Kidney (tissue), 14 donors: Measurements from ENCODE around the gene RYR2. TPM values are rescaled to one million over a fixed set of nuclear protein-coding genes. Genes with fewer than 3 reads are reported as not detected.

Experiments used
- DNase-seq, 5 donors: peaks; one replicate each; pipeline ENCODE4 v3.0.0-alpha.2; 2013 to 2020
- FAIRE-seq: peaks from 2 replicates; lab custom pipeline; 2012; peaks lifted over from hg19 to GRCh38; lab: Jason Lieb, UNC
- H3K27ac ChIP-seq, 2 donors: one replicate each; pipeline ENCODE4 v1.7.0; 2013; ENCODE audit warnings: low read depth in 2 of 2, low read length in 2 of 2, inconsistent platforms in 1 of 2
- H3K27me3 ChIP-seq: one replicate; pipeline ENCODE4 v1.7.1; 2013; ENCODE audit warnings: low read length, inconsistent platforms; ENCODE audit not compliant: control insufficient read depth, insufficient read depth
- H3K36me3 ChIP-seq, 3 donors: one replicate each; pipeline versions ENCODE4 v1.7.0 to v1.7.1; 2013; ENCODE audit warnings: low read length in 3 of 3, control low read depth in 1 of 3, inconsistent platforms in 1 of 3; ENCODE audit not compliant: insufficient read depth in 3 of 3, control insufficient read depth in 2 of 3
- H3K4me1 ChIP-seq, 3 donors: one replicate each; pipeline versions ENCODE4 v1.7.0 to v1.7.1; 2013; ENCODE audit warnings: low read length in 3 of 3, inconsistent platforms in 1 of 3, low read depth in 1 of 3; ENCODE audit not compliant: control insufficient read depth in 2 of 3, insufficient read depth in 2 of 3
- H3K4me3 ChIP-seq, 3 donors: one replicate each; pipeline versions ENCODE4 v1.7.0 to v1.8.1; 2013; ENCODE audit warnings: low read length in 3 of 3, control low read depth in 1 of 3, inconsistent platforms in 1 of 3
- H3K9ac ChIP-seq, 3 donors: one replicate each; pipeline versions ENCODE4 v1.7.0 to v1.7.1; 2013; ENCODE audit warnings: low read length in 3 of 3, control low read depth in 1 of 3, inconsistent platforms in 1 of 3
- H3K9me3 ChIP-seq, 3 donors: one replicate each; pipeline versions ENCODE4 v1.7.0 to v1.7.1; 2013; ENCODE audit warnings: low read length in 3 of 3, control low read depth in 1 of 3, inconsistent platforms in 1 of 3; ENCODE audit not compliant: control insufficient read depth in 2 of 3, insufficient read depth in 1 of 3
- intact Hi-C: fragments of 100-400 bp; cut with DNase I; formaldehyde crosslinking; loops from one replicate; pipeline ENCODE4 v1.11.1; 2022
- polyA plus RNA-seq: library from polyadenylated mRNA; stranded (reverse); fragments of 350-450 nt; fragmentation: Illumina TruSeq; extraction: RNeasy Lipid Tissue Mini Kit (QIAGEN cat#74804); gene quantifications from one replicate; pipeline ENCODE4 v1.2.3, GENCODE V29; 2014; ENCODE audit warnings: low read depth, low replicate concordance; ENCODE audit not compliant: insufficient read depth
- total RNA-seq: library from RNA; stranded (reverse); fragmentation: NEBNext Ultra II Directional; extraction: Animal tissue kit (Norgen Biotek cat#: 25700); gene quantifications from one replicate; pipeline ENCODE4 v1.2.1, GENCODE V29; 2021
- TF ChIP-seq, protein P1 (sequence below): IDR thresholded peaks from 3 replicates; pipeline ENCODE4 v1.5.1; 2012; ENCODE audit warnings: mild to moderate bottlenecking, moderate library complexity, borderline replicate concordance; ENCODE audit not compliant: insufficient read depth; ENCODE audit errors: extremely low read depth
- donor health status: control.
- donor health status: control.
- donor health status: control.
- donor health status: control.
- donor health status: control.
- donor health status: DM: yes; HTN: yes; CAD: no.
- donor health status: Normal renal cell carcinoma (clear cell type).

The RYR2 gene
- total and polyA plus RNA-seq, 2 donors from 2014 or later, result 0.28 to 0.60 TPM

DNA sequence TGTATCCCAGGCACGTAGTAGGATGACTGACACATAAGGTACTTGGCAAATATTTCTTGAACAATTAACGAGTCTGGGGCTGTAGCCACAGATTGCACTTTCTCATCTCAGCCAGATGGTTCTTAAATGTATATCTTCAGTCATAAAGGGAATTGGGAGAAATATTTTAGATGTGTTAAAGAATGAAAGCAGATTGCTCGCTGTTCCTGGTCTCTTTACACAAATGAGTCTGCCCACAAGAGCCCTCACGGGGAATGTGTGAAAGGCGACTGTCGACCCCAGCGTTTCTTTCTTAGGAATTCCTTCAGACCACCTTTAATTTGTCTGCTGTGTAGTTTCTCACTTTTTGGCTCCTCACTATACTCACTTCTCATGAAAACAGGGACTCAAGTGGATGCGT is 38.5 kb upstream of the RYR2 start:
- FAIRE-seq (no peak), DNase-seq (no peak)
- intact Hi-C loops, result no loop called here
- H3K9ac ChIP-seq, result no peak overlapping the region
- H3K4me1 ChIP-seq, result no peaks in the 10 kb centered on the region
- H3K27me3 ChIP-seq, result no peaks in the 10 kb centered on the region
- no peaks in the 10 kb centered on the region for H3K9me3 ChIP-seq
- H3K36me3 ChIP-seq, result no peaks in the 10 kb centered on the region
- no peak overlapping the region for H3K27ac ChIP-seq
- TF ChIP-seq, protein P1, sequence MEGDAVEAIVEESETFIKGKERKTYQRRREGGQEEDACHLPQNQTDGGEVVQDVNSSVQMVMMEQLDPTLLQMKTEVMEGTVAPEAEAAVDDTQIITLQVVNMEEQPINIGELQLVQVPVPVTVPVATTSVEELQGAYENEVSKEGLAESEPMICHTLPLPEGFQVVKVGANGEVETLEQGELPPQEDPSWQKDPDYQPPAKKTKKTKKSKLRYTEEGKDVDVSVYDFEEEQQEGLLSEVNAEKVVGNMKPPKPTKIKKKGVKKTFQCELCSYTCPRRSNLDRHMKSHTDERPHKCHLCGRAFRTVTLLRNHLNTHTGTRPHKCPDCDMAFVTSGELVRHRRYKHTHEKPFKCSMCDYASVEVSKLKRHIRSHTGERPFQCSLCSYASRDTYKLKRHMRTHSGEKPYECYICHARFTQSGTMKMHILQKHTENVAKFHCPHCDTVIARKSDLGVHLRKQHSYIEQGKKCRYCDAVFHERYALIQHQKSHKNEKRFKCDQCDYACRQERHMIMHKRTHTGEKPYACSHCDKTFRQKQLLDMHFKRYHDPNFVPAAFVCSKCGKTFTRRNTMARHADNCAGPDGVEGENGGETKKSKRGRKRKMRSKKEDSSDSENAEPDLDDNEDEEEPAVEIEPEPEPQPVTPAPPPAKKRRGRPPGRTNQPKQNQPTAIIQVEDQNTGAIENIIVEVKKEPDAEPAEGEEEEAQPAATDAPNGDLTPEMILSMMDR, result no peak
- no peak overlapping the region for H3K4me3 ChIP-seq

DNA sequence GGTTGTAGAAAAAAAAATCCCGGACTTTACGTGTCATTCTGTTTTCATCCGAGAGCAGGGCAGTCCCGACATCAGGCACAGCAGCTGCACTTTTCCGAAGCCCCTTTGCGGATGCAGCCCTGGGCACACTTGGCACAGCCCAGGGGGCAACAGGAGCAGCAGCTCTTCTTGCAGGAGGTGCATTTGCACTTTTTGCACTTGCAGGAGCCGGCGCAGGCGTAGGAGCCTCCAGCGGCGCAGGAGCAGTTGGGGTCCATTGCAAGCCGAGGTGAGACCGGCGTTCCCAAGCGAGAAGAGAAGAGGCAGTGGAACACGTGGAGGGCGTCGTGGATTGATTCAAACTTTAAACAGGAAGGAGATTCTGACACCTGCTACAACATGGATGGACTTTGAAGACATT is 37.9 kb upstream of the RYR2 start, which contains the start of gene MT1HL1:
MT1HL1 (minus strand) TSS at position 326 of the 400 bp plus-strand sequence; CDS start at position 257, 69 bp downstream.
- no peak for FAIRE-seq
- no peak for DNase-seq
- H3K27ac ChIP-seq, result no peak within 1 kb of the TSS
- H3K9ac ChIP-seq, result no peak within 1 kb of the TSS
- intact Hi-C loops, result no loop called here
- no peaks in the 10 kb centered on the region for H3K9me3 ChIP-seq
- H3K4me1 ChIP-seq, result no peaks in the 10 kb centered on the region
- H3K36me3 ChIP-seq, result no peaks in the 10 kb centered on the region
- H3K27me3 ChIP-seq, result no peaks in the 10 kb centered on the region
- H3K4me3 ChIP-seq, result no peak within 1 kb of the TSS
- TF ChIP-seq, protein P1, result no peak

DNA sequence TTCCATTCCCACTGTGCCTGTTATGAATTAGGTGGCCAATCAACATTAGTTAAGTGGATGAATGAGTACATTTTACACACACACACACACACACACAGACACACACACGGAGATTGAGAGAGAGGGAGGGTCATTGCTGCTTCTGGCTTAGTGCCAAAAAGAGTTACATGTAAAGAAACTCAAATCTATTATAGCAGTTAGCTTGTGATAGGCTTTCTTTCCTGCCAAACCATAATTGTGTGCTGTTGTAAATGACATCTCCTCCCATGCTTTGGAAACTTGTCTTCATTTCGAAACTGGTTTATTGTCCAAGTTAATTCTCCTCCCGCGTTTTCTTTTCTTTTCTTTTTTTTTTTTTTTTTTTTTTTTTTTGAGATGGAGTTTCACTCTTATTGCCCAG is 36.3 kb upstream of the RYR2 start:
- Histone ChIP-seq H3K9me3 (no peaks in the 10 kb centered on the region), H3K4me3 (no peak overlapping the region), H3K4me1 (no peaks in the 10 kb centered on the region), H3K9ac (no peak overlapping the region), H3K36me3 (no peaks in the 10 kb centered on the region), H3K27me3 (no peaks in the 10 kb centered on the region), H3K27ac (no peak overlapping the region)
- no peak for FAIRE-seq
- intact Hi-C loops, result no loop called here
- TF ChIP-seq, protein P1, result no peak
- peak in 1 of 5 donors; percentile 3 for DNase-seq

DNA sequence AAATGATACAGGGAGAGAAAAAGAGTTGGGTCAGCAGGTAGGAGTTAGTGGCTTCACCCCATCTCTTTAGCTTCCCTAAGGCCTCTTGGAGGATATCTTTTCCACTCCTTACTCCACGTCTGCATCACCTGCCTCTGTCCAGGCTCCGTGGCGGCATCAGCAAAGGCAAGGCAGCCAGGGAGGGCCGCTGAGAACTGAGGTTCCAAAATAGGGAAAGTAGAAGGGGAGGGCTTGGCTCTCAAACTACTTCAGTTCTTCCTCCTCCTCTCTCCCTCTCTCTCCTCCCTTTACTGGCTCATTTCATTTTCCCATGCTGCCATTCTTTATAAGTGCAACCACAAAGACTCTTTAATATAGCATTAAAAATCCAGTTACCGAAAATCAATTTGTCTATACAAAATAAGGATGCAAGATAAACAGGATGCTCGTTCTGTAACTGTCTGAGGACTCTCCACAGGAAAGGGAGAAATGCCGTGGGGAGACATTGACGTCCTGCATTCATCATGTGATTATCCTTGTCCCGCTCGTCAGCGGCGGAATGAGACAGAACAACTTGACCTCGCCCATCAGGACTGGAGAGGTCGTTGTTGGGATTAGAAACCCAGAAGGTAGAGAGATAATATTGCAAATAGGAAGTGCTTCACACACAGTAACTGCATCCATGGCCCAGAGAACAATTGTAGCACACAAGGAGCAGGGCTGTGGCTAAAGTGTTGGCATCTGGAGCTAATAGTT is 34.7 kb upstream of the RYR2 start:
- H3K27me3 ChIP-seq, result no peaks in the 10 kb centered on the region
- H3K4me1 ChIP-seq, result no peaks in the 10 kb centered on the region
- TF ChIP-seq, protein P1, result no peak
- no peaks in the 10 kb centered on the region for H3K36me3 ChIP-seq
- DNase-seq, result no peak
- intact Hi-C loops, result no loop called here
- no peaks in the 10 kb centered on the region for H3K9me3 ChIP-seq
- no peak for FAIRE-seq
- no peak overlapping the region for H3K27ac ChIP-seq
- no peak overlapping the region for H3K9ac ChIP-seq
- no peak overlapping the region for H3K4me3 ChIP-seq
